H54 (cell line): ENCODE measurements around the gene ABCC9.

Experiments used
- DNase-seq: peaks from one replicate; pipeline ENCODE4 v3.0.0; 2011; ENCODE audit warnings: low spot score, mixed read lengths; ENCODE audit not compliant: insufficient read length
- FAIRE-seq: peaks from 3 replicates; lab custom pipeline; 2011; peaks lifted over from hg19 to GRCh38; lab: Jason Lieb, UNC
- POLR2A ChIP-seq: IDR thresholded peaks from 2 replicates; pipeline ENCODE4 v1.6.1; 2011; ENCODE audit warnings: low read depth, mild to moderate bottlenecking, low read length

Gene ABCC9

GRCh38 chr12:21940549-21941505 lies at the start of gene ABCC9:
Gene ABCC9, minus strand, starts transcription at chr12:21941426. Its CDS starts 4,752 bp downstream, at chr12:21936674.
- FAIRE-seq, result no peak
- no peak for TF ChIP-seq POLR2A
- no peak for DNase-seq

GRCh38 chr12:21989819-21990412 lies 48.7 kb upstream of the ABCC9 start:
- TF ChIP-seq POLR2A, result no peak
- no peak for DNase-seq
- FAIRE-seq, result no peak

DNA sequence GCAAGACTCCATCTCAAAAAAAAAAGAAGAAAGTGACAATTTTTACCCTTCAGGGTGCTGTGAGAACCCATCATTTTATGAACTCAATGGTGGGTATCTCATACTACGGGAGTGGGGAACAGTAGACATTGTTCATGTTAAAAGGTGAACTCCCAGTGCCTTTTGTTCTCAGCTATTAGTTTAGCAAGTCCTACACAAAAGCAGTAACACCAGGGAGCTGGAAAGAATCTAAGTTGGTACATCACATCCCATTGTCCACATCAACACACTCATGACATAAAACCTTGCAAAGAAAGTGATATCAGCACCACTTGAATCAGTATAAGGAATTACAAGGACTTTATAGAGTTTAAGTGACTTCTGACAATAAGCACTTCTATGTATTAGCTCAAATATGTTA lies 47.4 kb upstream of the ABCC9 start:
- DNase-seq (no peak), FAIRE-seq (no peak)
- no peak for TF ChIP-seq POLR2A

DNA sequence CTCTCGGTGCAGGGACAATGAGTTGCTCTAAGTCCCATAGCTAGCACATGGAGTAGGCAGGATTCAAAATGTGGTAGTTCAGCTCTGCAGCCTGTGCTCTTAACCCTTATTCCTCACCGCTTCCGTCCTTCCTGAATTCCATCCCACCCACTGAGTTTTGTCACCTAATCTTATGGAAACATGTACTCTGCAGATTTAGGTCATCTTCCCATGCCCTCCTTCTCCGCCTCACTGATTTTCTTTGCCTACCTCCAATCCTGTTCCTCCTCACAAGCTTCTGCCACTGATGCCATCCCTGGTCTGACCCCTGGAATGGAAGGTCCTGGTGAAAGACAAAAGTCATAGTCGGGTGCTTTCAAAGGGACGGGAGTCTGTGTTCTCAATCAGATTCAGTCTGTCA lies 46.5 kb upstream of the ABCC9 start:
- no peak for FAIRE-seq
- TF ChIP-seq POLR2A, result no peak
- DNase-seq, result no peak

GRCh38 chr12:21985155-21985554 lies 43.9 kb upstream of the ABCC9 start:
- no peak for DNase-seq
- no peak for TF ChIP-seq POLR2A
- no peak for FAIRE-seq

GRCh38 chr12:21984375-21984774 lies 43.1 kb upstream of the ABCC9 start:
- no peak for TF ChIP-seq POLR2A
- FAIRE-seq, result no peak
- no peak for DNase-seq

GRCh38 chr12:21983095-21983494 lies 41.9 kb upstream of the ABCC9 start:
- no peak for TF ChIP-seq POLR2A
- no peak for DNase-seq
- no peak for FAIRE-seq

DNA sequence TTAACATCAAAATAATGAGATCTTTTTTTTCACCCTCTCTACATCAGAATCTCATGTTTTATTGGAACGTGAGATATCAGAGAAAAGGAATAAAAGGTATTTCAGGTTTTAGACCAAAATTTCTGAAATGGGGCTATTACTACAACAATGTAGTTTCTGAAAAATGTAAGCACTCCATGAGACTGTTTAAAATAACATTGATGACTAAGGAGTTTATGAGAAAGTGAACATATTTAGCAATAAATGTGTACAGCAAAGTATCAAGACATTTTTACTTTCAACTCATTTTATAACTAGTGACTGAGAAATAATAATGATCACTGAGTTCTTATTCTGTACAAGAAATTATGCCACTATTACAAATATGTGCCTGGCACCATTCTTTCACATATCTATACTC lies 39.3 kb upstream of the ABCC9 start:
- no peak for TF ChIP-seq POLR2A
- DNase-seq (no peak), FAIRE-seq (no peak)

- DNase-seq, result no peak
- TF ChIP-seq POLR2A, result no peak
- no peak for FAIRE-seq
These were observed 34.1 kb upstream of the ABCC9 start for GRCh38 chr12:21975293-21975692.

DNA sequence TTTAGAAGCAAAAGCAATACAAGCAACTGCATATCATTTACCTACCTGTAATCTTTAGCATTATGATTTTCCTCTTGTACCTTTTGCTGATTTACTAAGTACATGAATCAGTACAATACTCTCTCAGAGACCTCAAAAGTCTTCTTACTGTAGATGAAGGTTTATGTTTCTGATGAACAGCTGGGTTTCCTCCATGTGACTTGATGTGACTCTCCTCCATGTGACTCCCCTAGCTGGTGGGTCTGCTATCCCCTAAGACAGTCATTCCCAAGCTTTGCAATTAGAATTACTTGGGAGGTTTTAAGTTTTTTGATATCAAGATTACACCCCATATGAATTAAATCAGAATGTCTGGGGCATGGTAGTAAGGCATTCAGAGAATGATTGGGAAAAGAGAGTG lies 32.0 kb upstream of the ABCC9 start:
- no peak for TF ChIP-seq POLR2A
- DNase-seq, result no peak
- FAIRE-seq, result no peak

DNA sequence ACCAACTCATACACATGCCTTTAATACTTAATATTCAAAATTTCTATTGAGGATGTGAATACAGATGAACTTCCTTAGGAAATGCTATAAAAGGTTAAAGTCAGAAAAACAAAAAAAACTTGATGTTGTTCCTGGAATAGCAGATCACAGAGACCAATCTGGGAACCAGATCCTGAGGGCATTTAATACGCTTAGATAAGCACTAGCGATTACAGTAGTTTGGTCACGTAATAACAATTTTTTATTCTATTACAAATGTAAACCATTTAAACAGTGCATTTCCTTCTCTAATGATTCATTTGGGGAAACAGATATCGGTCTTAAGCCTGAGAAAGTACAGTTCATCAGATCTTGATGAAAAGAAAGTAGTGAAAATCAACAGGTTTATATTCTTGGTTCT lies 30.8 kb upstream of the ABCC9 start:
- no peak for DNase-seq
- no peak for FAIRE-seq
- TF ChIP-seq POLR2A, result no peak

- no peak for FAIRE-seq
These were observed 30.1 kb upstream of the ABCC9 start for GRCh38 chr12:21971344-21971743.

GRCh38 chr12:21962821-21963220 lies 21.6 kb upstream of the ABCC9 start:
- FAIRE-seq, result no peak
- TF ChIP-seq POLR2A, result no peak

More at GRCh38 chr12:21971344-21971743, 30.1 kb upstream of the ABCC9 start:
- no peak for DNase-seq
- TF ChIP-seq POLR2A, result no peak

DNA sequence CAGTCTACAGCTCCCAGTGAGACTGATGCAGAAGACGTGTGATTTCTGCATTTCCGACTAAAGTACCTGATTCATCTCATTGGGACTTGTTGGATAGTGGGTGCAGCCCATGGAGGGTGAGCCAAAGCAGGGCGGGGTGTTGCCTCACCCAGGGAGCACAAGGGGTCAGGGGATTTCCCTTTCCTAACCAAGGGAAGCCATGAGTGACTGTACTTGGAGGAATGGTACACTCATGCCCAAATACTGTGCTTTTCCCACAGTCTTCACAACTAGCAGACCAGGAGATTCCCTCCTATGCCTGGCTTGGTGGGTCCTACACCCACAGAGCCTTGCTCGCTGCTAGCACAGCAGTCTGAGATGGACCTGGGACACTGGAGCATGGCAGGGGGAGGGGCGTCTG lies 21.0 kb upstream of the ABCC9 start:
- DNase-seq (no peak), FAIRE-seq (peak; percentile 33)
- TF ChIP-seq POLR2A, result no peak

More at GRCh38 chr12:21962821-21963220, 21.6 kb upstream of the ABCC9 start:
- DNase-seq, result no peak
